ENCODE data around the gene EPHA3.

- TF ChIP-seq, protein P1, sequence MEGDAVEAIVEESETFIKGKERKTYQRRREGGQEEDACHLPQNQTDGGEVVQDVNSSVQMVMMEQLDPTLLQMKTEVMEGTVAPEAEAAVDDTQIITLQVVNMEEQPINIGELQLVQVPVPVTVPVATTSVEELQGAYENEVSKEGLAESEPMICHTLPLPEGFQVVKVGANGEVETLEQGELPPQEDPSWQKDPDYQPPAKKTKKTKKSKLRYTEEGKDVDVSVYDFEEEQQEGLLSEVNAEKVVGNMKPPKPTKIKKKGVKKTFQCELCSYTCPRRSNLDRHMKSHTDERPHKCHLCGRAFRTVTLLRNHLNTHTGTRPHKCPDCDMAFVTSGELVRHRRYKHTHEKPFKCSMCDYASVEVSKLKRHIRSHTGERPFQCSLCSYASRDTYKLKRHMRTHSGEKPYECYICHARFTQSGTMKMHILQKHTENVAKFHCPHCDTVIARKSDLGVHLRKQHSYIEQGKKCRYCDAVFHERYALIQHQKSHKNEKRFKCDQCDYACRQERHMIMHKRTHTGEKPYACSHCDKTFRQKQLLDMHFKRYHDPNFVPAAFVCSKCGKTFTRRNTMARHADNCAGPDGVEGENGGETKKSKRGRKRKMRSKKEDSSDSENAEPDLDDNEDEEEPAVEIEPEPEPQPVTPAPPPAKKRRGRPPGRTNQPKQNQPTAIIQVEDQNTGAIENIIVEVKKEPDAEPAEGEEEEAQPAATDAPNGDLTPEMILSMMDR (IDR thresholded peaks at IDR 0.05), result no peak
- TF ChIP-seq POLR2A (IDR thresholded peaks at IDR 0.05), result no peak
Measured at GRCh38 chr3:89490129-89490528, 382.7 kb downstream of the EPHA3 start.
